Astrocyte of the cerebellum (primary cell): ENCODE data around the gene SGSM1.

Experiments used
- DNase-seq: peaks from one replicate; pipeline ENCODE4 v3.0.0-alpha.2; 2011; ENCODE audit warnings: low read depth
- H3K4me3 ChIP-seq: 2 replicates; pipeline ENCODE4 v1.5.1; 2011; ENCODE audit warnings: mild to moderate bottlenecking, low read depth, low read length, moderate library complexity
- CTCF ChIP-seq: IDR thresholded peaks from 2 replicates; pipeline ENCODE4 v1.5.1; 2012; ENCODE audit warnings: low read length, low read depth, moderate library complexity, mild to moderate bottlenecking; ENCODE audit errors: missing control alignments
- in situ Hi-C: cut with HindIII; loops from 2 replicates; pipeline ENCODE4 v1.10.0; 2017; ENCODE audit warnings: low sequenced_read_pairs

SGSM1 gene

GRCh38 chr22:24841261-24841660 is 35.2 kb downstream of the SGSM1 start:
- H3K4me3 ChIP-seq, result no peak overlapping the region
- in situ Hi-C loops, result no loop called here
- no peak for DNase-seq
- TF ChIP-seq CTCF, result no peak

- no peak for TF ChIP-seq CTCF
- in situ Hi-C loops, result no loop called here
- no peak overlapping the region for H3K4me3 ChIP-seq
- no peak for DNase-seq
These were observed 37.0 kb downstream of the SGSM1 start for GRCh38 chr22:24843048-24843447.

GRCh38 chr22:24845041-24845898 is 39.3 kb downstream of the SGSM1 start:
- no peak overlapping the region for H3K4me3 ChIP-seq
- no peak for DNase-seq
- TF ChIP-seq CTCF, result no peak
- in situ Hi-C loops, result no loop called here

- no peak for DNase-seq
- H3K4me3 ChIP-seq, result no peak overlapping the region
- in situ Hi-C loops, result no loop called here
- no peak for TF ChIP-seq CTCF
These were observed 41.5 kb downstream of the SGSM1 start for GRCh38 chr22:24847490-24847889.

GRCh38 chr22:24848559-24849168 is 42.7 kb downstream of the SGSM1 start:
- H3K4me3 ChIP-seq, result no peak overlapping the region
- TF ChIP-seq CTCF, result no peak
- in situ Hi-C loops, result no loop called here
- DNase-seq, result no peak

- no peak for DNase-seq
- H3K4me3 ChIP-seq, result no peak overlapping the region
- no peak for TF ChIP-seq CTCF
- in situ Hi-C loops, result no loop called here
These were observed 49.8 kb downstream of the SGSM1 start for GRCh38 chr22:24855794-24856193.
